ENCODE results near the gene IL3.

Gene IL3

DNA sequence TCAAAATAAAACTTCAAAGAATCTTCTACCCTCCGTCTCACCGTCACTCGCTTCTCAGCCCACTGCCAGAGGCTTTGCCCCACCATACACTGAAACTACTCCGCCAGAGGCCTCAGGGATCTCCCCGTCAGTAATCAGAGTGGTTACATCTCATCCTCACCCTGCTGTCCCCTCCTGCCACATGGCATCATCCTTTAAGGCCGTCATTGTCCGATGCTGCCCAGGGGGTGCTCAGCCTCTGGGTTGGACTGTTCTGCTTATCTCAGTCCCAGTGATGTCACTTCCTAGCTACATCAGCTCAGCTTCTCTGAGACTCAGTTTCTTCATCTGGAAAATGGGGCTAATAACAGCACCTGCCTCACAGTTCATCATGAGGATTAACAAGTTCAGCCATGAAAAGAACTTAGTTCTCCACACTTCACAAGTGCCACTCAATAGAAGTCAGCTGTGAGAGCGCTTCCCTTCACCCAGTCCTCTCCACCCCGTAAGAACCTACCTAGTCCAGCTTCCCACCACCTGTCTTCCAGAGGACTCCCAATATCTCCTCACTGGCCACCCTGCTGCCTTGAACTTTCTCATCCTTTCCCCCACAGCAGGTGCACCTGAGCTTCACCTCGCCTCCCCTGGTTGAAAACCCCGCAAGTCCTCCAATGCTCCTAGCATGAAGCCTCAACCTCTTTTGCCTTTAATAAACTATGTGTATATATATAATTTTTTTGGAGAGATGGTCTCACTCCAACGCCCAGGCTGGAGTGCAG is 2.8 kb upstream of the IL3 start:
- DNase-seq (ENCODE audit: low read depth in 2 of 2), result no peak

DNA sequence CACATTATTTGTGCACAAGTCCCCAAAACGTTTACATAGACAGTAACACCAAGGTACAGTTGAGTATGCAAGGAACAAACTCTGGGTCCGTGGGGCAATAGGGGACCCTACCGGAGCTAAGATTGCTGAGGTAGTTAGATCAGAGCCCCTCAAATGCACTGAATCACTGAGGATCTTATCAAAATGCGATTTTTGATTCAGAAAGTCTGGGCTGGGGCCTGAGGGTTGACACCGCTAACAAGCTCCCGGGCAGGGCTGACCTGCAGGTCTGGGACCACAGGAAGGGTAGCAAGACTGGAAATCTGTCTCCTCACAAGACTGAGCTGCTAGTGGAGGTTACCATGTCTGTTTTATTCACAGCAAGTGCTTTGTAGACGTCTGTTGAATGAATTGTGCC is 1.8 kb upstream of the IL3 start:
- DNase-seq (ENCODE audit: low read depth in 2 of 2), result no peak

DNA sequence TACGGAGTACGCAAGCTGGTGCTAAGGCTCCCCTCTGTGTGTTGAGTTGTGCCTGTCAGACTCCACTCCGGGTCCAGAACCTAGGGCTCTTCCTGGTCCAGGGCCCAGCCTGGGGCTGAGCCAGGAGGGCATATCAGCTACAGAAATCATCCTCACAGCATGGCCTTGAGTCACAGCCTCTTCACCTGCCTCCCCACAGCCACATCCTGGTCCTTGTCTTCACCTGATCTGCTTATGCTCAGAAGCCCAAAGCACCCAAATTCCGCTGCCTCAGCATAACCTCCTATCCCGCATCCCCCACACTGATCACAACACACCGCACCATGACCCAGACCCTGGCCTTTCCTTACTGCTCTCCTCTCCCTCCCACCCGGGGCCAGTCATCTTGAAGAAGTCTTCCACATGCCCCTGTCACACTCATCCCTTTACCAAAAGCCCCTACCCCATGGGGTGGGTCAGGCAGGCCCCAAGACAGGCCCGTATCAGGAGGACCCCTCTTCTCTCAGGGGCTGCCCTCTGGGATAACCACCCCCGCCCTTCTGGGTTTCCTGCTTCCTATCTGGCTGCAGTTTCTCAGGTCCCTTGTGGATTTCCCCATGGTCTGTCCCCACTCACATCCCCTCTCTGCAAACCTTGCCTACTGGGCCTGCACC is 1.3 kb upstream of the IL3 start:
- no peak for DNase-seq (ENCODE audit: low read depth in 2 of 2)

DNA sequence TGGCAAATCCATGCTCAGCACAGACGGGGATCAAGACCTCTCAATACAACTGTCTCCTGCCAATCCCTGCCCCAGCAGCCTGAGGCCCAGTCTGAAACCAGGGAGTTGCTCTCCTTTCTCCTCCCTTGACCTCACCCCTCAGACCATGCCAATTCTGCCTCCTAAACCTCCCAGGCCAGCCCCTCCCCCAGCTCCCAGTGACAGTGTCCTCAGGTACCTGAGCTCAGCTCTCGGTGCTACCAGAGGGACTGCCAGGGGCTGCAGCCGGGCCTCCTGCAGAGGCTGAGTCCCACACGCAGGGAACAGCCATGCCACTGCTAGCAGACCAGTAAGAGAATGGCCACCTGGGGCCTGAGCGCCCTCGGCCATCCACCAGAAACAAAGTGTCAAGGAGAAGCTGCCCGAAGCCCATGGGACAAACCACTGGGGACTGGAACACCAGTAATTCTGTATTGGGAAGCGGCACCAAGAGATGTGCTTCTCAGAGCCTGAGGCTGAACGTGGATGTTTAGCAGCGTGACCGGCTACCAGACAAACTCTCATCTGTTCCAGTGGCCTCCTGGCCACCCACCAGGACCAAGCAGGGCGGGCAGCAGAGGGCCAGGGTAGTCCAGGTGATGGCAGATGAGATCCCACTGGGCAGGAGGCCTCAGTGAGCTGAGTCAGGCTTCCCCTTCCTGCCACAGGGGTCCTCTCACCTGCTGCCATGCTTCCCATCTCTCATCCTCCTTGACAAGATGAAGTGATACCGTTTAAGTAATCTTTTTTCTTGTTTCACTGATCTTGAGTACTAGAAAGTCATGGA is 557 bp upstream of the IL3 start:
- no peak for DNase-seq (ENCODE audit: low read depth in 2 of 2)

DNA sequence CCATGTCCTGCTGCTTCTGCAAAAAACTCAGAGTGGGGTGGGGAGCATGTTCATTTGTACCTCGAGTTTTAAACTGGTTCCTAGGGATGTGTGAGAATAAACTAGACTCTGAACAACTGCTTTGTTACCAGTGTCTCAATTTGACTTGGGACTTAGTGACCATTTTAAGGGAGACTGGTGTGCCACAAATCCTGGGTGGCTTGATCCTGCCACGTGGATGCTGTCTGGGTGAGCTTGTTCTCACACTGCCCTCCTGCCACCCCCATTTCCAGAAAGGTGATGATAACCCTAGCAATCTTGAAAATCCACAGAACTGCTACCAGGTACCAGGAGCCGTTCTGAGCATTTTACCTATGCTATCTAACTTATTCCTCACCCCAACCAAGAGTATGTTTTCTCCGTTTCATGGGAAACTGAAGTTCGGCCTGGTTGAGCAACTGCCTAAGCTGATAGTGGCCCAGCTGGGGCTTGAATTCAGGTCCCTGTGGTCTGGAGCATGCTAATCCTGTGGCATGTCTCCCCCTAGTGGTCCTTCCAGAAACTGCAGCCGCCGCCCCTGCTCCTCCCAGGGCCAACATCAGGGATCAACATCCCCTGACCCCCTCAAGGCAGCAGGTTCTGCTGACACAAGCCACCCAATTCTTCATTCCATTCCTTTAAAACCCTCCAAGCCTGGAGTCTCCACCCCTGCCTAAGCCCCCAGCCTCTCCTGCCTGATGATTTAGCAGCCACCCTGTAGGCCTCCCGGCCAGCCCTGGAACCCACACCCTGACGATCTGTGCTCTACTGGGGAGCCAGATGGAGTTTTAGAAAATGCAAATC is 2.8 kb downstream of the IL3 start:
- DNase-seq (ENCODE audit: low read depth in 2 of 2), result peak in 1 of 2 donors; percentile 66

DNA sequence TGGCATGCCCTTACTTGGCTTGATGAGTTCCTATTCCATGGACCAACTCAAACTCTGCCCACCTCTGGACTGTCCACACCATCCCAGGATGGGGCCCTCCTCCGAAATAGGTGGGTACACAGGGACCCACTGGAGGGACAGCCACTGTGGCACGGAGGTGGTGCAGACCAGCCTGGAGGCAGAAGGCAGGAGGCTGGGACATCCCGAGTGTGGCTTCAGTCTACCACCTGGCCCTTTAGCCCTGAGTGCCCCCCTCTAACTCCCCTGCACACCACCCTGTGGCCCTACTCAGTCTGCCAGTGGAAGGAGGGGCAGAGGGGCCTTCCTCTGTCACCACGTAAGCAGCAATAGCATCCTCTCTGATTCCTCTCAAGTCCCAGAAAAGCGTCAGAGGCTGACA is 3.7 kb downstream of the IL3 start:
- no peak for DNase-seq (ENCODE audit: low read depth in 2 of 2)

DNA sequence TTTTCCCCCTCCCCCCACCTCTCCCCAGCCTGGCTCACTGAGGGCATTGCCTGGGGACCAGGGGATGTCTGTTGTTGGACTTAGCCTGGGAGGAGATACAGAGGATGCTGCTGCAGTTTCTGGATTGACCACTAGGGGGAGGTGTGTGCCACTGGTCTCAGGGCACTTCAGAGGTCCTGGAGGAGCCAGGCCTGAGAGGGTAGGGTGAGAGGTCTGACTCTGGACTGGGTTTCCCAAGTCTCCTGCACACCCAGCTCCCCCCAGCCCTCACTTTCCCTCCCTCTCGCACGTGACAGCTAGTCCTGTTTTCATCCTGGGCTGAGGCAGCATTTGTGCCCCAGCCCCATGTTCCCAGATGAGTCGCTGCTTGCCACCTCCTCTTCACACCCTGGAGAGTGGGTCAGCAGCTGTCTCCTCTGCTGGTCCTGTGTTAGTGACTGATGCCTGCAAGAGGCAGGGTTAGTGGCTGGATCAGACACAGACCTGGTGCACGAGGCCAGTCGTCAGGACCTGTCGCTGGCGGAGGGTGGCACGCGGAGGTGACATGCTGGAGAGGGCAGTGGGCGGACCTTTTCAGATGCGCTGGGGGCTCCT is 4.4 kb downstream of the IL3 start:
- DNase-seq (ENCODE audit: low read depth in 2 of 2), result peak; percentile 61 to 72

DNA sequence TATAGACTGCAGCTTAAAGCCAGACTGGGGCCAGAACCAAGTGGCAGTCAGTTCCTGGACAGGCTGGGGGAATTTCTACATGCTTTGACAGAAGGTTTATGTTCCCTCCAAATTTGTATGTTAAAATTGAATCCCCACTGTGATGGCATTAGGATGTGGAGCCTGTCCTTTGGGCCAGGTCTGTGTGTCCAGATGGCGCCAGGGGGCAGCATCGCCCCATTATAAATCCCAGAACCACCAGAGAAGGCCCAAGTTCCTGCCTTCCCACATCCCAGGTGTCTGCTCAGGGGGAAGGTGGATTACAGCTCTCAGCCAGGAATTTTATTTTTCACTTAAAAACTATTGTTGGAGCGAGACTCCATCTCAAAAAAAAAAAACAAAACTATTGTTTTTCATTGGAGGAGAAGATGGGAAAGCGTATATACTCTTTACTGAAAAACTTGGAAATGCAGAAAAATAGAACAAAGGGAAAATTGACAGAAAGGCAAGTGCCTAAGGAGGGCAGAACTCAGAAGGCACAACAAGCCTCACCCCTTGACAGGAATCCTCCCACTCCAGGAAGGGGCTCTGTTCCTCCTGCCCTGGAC is 5.0 kb downstream of the IL3 start:
- no peak for DNase-seq (ENCODE audit: low read depth in 2 of 2)

DNA sequence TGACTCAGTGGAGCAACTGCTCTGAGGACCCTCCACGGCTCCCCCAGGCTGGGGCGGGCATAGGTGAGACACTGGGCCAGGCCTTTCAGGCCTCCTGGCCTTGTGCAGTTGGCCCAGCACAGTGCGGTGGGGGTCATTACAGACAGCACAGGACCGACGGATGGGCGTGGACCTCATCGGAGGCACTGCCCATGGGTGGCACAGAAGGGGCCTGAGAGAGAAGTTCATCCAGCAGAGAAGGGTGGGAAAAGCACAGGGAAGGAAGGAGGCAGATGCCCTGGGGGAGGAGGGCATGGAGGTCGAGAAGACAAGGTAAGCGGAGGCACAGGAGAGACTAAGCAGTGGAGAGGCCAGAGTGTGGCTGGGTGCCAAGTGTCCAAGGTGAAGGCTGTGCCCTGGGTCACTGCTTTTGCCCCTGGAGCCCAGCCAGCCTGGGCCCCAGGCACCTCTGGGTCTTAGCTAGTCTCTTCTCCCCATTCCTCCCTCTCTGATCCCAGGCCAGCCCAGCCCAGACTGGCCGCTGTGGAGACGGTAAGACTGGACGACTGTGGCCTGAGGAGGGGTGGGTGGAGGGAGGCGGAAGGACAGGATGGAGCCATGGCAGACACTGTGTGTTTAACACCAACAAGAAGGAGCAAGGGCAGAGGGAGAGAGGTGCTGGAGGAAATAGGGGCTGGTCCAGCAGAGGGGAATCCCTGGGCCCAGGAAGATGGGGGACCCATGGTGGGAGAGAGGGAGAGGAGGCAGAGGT is 5.7 kb downstream of the IL3 start:
- no peak for DNase-seq (ENCODE audit: low read depth in 2 of 2)

DNA sequence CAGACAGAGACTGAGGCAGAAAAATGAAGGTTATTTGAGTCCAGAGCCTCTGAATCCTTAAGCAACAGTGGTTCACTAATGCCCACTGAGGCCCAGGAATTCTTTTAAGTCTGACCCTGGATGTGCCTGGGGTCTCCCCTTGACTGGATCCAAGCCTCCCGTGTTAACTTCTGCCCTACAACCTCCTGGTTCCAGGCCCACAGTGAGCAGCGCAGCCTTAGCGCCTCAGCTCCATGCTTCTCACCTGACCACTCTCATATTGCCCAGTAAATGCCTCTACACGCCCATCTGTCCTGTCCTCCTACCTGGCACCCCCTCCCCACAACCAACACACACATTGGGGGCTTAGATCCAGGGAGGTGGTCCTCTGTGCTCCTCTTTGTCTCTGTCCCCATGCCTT is 6.4 kb downstream of the IL3 start:
- no peak for DNase-seq (ENCODE audit: low read depth in 2 of 2)

DNA sequence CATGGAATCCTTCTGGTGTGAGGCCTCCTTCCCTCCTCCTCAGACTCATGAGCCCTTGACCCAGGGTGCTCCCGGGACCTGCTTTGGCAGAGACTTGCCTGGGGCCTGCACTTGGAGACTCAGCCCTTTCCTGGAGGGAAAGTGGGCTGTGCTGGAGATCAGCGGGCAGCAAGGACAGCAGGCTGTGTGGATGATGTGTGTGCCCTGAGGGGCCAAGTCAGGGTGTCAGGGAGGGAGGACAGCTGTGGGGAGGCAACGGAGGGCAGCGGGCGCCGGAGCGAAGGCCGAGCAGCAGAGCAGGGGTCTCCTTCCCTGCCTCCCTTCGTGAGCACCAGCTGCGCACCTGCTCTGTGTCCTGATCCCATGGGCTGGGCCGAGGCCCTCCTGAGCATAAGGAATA is 7.0 kb downstream of the IL3 start:
- DNase-seq (ENCODE audit: low read depth in 2 of 2), result no peak

DNA sequence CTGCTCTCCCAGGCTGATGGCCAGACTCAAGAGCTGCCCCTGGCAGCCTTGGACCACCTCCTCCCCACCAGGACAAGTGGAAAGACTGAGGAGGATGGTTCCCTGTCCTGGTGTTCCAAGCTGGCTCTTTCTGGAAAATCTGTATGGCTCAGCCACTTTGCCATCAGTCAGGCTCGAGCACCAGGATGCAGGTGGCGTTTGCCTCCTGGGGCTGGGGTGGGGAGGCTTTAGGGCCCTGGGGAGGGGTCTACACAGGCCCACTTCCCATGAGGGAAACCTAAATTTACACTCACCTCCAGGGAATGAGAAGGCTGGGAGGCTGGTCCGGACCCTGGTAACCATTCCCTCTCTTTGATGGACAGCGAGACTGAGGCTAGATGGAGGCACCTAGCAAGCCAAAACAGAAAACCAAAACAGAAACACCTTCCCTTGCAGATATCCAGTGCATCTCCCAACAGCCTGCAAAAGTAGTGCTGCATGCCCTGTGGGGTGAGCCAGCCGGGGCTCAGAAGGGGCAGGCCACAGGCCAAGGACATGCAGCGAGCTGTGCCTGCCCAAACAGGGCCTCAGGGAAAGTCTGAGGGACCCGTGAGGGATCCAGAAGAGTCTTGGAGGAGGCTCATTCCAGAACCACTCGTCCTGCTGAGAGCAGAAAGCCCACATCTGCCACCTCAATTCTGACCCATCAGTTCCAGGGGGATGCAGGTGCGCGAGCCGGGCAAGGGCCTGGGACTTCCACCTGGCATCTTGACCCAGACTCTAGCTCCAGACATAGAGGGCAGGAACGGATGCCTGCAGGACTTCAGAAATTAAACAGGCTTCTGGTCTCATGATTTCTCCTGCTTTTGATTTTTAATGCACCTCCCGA is 7.7 kb downstream of the IL3 start:
- no peak for DNase-seq (ENCODE audit: low read depth in 2 of 2)

DNA sequence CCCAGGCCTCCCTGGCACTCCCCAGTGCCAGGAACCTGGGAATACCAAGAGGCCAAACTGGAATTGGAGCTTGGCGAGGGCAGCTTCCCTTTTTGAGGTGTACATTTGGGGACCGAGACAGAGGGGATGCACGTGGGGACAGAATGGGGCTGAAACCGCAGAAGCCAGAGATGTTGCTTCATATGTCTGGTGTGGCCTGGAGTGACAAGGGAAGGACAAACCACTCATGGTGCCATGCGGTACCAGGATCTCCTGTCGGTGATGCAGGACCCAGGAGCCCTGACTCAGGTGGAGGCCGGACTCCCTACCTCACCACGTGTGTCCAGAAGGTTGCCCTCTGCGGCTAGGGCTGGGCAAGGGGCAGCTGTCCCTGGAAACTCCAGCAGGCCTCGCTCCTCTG is 9.1 kb downstream of the IL3 start:
- no peak for DNase-seq (ENCODE audit: low read depth in 2 of 2)

DNA sequence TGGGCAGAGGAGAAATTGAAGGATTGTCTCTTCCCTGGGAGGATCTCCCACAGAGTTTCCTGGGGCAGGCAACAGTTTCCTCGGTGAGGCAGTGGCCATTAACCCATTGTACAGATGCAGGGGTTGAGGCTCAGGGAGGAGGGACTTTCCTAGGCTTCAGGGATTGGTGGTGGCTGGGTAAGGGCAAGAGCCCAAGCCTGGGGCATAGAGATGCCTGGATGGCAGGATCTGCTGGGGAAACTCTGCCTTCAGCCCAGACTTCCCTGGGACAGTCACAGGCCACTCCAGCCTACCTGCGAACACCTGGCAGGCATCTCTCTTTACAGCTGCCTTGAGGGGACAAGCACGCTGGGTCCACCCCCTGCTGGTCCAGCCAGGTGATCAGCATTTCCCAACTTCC is 9.5 kb downstream of the IL3 start:
- no peak for DNase-seq (ENCODE audit: low read depth in 2 of 2)

DNA sequence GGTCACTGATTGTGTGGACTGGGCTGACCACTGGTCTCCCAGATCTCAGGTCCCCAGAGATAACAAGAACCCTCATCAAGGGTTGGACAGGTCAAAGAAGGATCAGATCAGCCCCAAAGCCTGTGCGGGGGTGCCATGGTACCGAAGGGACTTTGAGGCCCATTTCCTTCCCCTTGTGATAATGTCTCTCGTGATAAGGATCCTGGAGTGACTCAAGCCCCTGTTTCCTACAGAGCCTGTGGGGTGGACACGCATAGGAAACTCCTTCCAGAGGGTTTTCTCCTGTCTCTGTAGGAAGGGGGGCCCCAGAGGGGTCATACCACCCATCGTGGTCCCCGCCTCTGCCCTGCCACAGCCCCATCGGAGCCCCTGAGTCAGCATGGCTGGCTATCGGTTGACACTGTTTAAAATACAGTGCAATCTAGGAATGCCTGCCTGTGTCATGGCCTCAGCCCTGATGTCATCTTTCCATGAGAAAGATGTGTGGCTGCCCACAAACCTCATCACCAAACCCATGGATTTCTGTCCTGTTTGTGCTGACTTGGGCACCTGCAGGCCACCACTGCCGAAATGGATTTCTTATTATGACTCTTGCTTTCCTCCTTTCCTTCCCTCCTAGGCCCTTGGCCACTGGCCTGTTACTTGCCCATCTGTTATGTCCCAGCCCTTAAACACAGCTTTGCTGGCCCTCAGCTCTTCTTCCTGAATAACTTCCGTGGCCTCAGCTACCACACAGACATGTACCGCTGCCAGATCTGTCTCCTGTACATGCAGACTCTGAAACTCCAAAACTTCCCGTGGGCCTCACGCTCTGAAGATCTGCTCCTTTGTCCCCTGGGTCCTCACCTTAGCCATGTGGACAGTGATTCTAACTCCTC is 10.2 kb downstream of the IL3 start:
- DNase-seq (ENCODE audit: low read depth in 2 of 2), result peak; percentile 74 to 78

DNA sequence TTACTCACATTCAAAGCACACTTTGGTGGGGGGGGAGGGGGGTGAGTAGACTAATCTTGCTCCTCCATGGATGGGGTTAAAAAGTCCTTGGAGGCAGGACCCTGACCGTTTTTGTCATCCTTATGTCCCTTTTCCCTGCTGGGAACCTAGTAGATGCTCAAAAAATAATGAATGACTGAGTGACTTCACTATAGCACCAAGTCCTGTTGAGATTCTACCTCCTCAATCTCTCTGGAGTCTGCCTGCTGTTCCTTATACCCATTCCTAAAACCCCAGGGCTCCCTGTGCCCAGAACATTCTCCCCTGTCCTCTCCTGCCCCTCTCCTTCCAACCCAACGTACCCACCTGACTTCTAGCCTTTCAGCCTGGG is 10.9 kb downstream of the IL3 start:
- no peak for DNase-seq (ENCODE audit: low read depth in 2 of 2)

DNA sequence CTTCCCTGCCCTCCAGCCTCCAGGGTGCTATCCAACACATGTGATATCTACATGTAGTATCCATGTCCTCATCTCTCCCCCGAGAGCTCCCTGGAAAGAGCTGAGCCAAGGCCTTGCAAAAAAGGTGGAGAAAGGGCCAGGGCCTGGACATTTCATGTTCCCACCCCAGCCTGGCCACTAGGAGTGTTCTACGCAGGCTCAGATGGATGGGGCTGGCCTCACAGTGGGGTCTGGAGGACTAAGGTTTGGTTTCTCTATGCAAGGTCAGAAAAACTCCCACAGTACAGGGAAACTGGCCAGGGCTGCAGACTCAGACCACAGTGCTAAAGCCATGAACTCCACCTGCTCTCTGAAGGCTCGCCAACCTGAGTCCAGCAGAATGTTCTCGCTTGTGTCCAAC is 11.6 kb downstream of the IL3 start:
- no peak for DNase-seq (ENCODE audit: low read depth in 2 of 2)

DNA sequence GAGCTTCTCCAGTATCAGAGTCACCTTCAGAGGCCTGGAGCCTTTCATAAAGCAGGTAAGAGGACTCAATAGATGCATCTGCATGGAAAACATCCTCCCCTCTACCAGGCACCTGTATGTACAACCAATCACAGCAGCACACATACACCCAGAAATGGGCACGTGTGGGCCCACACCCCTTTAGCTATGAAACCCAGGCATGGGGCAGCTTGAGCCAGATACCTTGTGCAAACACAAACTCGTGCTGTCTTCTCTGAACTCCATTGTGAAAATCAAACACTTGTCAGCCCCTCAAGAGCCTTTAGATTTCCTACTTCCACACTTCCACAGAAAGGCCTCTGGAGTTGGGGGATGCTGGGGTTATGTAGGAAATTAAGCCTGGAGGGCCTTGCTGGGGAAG is 12.1 kb downstream of the IL3 start:
- DNase-seq (ENCODE audit: low read depth in 2 of 2), result no peak
